ENCODE data around the gene MEP1B.

DNA sequence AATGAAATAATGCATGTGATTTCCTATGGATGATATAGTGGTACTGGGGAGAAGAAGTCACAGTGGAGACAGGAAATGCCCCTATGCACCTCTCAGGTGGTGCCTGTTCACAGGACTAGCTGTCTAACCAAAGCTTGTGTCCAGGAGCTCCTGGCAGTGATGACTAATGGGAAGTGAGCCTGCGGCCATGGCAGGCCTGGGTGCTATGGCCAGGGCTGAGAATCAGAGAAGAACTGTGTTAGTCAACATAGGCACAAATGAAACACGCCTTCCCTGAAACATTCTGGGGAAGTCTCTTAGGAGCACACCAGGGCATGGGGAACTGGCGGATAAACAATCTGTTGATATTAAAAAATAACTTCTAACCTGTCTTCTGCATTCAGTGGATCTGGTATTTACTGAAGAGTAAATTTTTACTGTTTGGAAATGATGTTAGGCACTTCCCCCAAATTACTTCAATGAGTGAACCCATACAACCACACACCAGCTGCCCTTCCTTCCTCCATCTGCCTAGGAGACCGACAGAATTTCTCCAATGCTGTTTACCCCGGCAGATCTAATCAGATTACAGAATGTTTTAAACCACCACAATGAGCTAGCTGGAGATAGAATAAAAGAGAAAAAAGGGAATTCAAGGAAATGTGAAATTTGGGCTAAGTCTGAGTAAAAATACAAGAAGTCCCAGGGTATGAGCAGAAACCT lies 67.4 kb downstream of the MEP1B start:
- TF ChIP-seq YY1 (IDR thresholded peaks at IDR 0.05; ENCODE audit: insufficient read depth, insufficient read length) (no peak), SUZ12 (IDR thresholded peaks at IDR 0.05; ENCODE audit: extremely low read depth, insufficient read depth, insufficient read length) (no peak)

Measured in NT2/D1 (cell line).